K562 (cell line): ENCODE measurements around the gene ATP5MG. TPM values are rescaled to one million over a fixed set of nuclear protein-coding genes. Genes with fewer than 3 reads are reported as not detected.

Source experiments
- ARNT ChIP-seq, 2 experiments: fragments of 450-650 bp; IDR thresholded peaks; 2 replicates each; pipeline ENCODE4 v1.6.1; 2016; ENCODE audit warnings: mild to moderate bottlenecking in 1 of 2
- ATF3 ChIP-seq, 2 experiments: fragments of 450-650 bp in 1 of 2; sonication (generic) in 1 of 2; formaldehyde crosslinking in 1 of 2; IDR thresholded peaks in 1 of 2; conservative IDR thresholded peaks in 1 of 2; 2 replicates each; pipeline versions ENCODE4 v1.6.1 to v1.8.1; 2016 to 2023; ENCODE audit warnings: mild to moderate bottlenecking in 2 of 2, moderate library complexity in 2 of 2, inconsistent platforms in 1 of 2, missing genetic modification reagents in 1 of 2
- BRF2 ChIP-seq: IDR thresholded peaks from 3 replicates; pipeline ENCODE4 v1.6.1; 2011; ENCODE audit warnings: borderline replicate concordance, mild to moderate bottlenecking; ENCODE audit not compliant: insufficient read length, insufficient read depth
- CBFB ChIP-seq: sonication (generic); formaldehyde crosslinking; IDR thresholded peaks from 2 replicates; pipeline ENCODE4 v1.4.0; 2020; ENCODE audit warnings: mild to moderate bottlenecking, missing genetic modification reagents
- FOS ChIP-seq: IDR thresholded peaks from 3 replicates; pipeline ENCODE4 v1.6.1; 2011; ENCODE audit not compliant: insufficient read length; ENCODE audit errors: extremely low read depth
- HNRNPH1 ChIP-seq: fragments of 200-400 bp; formaldehyde crosslinking; optimal IDR thresholded peaks from 2 replicates; pipeline ENCODE3; 2017; ENCODE audit warnings: low read depth, mild to moderate bottlenecking, low read length, moderate library complexity
- KDM1A ChIP-seq, 2 experiments: fragments of 450-650 bp; IDR thresholded peaks; 2 replicates each; pipeline ENCODE4 v1.6.1; 2016; ENCODE audit warnings: mild to moderate bottlenecking in 2 of 2
- MAFF ChIP-seq: IDR thresholded peaks from 2 replicates; pipeline ENCODE4 v1.6.1; 2012; ENCODE audit warnings: low read length, improper control_type of control experiment
- NFIC ChIP-seq: fragments of 450-650 bp; IDR thresholded peaks from 2 replicates; pipeline ENCODE4 v1.6.1; 2017; ENCODE audit warnings: mild to moderate bottlenecking, inconsistent platforms
- POLR2H ChIP-seq: IDR thresholded peaks from 2 replicates; pipeline ENCODE4 v1.6.1; 2016; ENCODE audit warnings: missing genetic modification characterization, low read depth, mild to moderate bottlenecking, control low read depth, missing compliant biosample characterization, moderate library complexity
- PRPF4 ChIP-seq: fragments of 200-400 bp; formaldehyde crosslinking; IDR thresholded peaks from one replicate; pipeline ENCODE4 v1.6.1; 2017; ENCODE audit warnings: low read length, low read depth, mild to moderate bottlenecking; ENCODE audit not compliant: insufficient read depth, poor library complexity, severe bottlenecking
- RBFOX2 ChIP-seq: fragments of 200-400 bp; formaldehyde crosslinking; IDR thresholded peaks from 2 replicates; pipeline ENCODE4 v1.6.1; 2017; ENCODE audit warnings: low read depth, mild to moderate bottlenecking, low read length, moderate library complexity
- RCOR1 ChIP-seq, 2 experiments: IDR thresholded peaks; 2 replicates each; pipeline ENCODE4 v1.6.1; 2012; ENCODE audit warnings: low read depth in 2 of 2, low read length in 2 of 2, borderline replicate concordance in 1 of 2, improper control_type of control experiment in 1 of 2
- SIRT6 ChIP-seq: IDR thresholded peaks from one replicate; pipeline ENCODE4 v1.6.1; 2012; ENCODE audit warnings: low read depth, mild to moderate bottlenecking, control low read depth, inconsistent platforms, low read length, moderate library complexity
- SMAD4 ChIP-seq: fragments of 250-450 bp; sonication (Bioruptor Pico); conservative IDR thresholded peaks from 2 replicates; pipeline ENCODE4 v1.8.0; 2021; ENCODE audit warnings: inconsistent platforms, mild to moderate bottlenecking, moderate library complexity
- TAF9B ChIP-seq: fragments of 450-650 bp; IDR thresholded peaks from 2 replicates; pipeline ENCODE4 v1.6.1; 2018; ENCODE audit warnings: mild to moderate bottlenecking; ENCODE audit not compliant: partially characterized antibody
- TCFL5 ChIP-seq: fragments of 250-450 bp; sonication (Bioruptor Pico); conservative IDR thresholded peaks from 2 replicates; pipeline ENCODE4 v1.6.1; 2021; ENCODE audit warnings: mild to moderate bottlenecking, moderate library complexity, matching md5 sums
- ZFX ChIP-seq: sonication (generic); formaldehyde crosslinking; IDR thresholded peaks from 2 replicates; pipeline ENCODE4 v1.8.0; 2022; ENCODE audit warnings: mild to moderate bottlenecking, missing genetic modification reagents, moderate library complexity
- polyA plus RNA-seq, 8 experiments: library from polyadenylated mRNA; depleted of rRNA in 4 of 8; stranded (reverse) in 5 of 8; unstranded in 3 of 8; fragments of >200 nt; fragmentation: Nextera tagmentation in 2 of 8; fragmentation: Illumina TruSeq in 1 of 8; extraction: Ambion mirVana in 2 of 8; extraction: Trizol in 1 of 8; gene quantifications; 2 replicates each; pipeline versions ENCODE4 v1.2.1 to v1.2.3, GENCODE V29; 2011 to 2014; ENCODE audit warnings: inconsistent platforms in 1 of 8, missing spikeins in 1 of 8
- total RNA-seq, 7 experiments: library from RNA; depleted of rRNA in 6 of 7; stranded (reverse); fragments of >200 nt in 6 of 7; fragmentation: Illumina TruSeq in 2 of 7; extraction: Trizol in 2 of 7; gene quantifications; 2 replicates each; pipeline versions ENCODE4 v1.2.1 to v1.2.3, GENCODE V29; 2011 to 2021; ENCODE audit warnings: low replicate concordance in 1 of 7
- TF ChIP-seq, protein P1 (sequence below), 2 experiments: IDR thresholded peaks; 2 replicates each; pipeline ENCODE4 v1.6.1; 2012; ENCODE audit warnings: improper control_type of control experiment in 2 of 2, low read depth in 2 of 2, low read length in 2 of 2, borderline replicate concordance in 1 of 2
- TF ChIP-seq, protein P2 (sequence below): sonication (generic); formaldehyde crosslinking; IDR thresholded peaks from 2 replicates; pipeline ENCODE4 v1.5.0; 2020; ENCODE audit warnings: missing genetic modification reagents
- TF ChIP-seq, protein P3 (sequence below): fragments of 250-450 bp; sonication (Bioruptor Pico); IDR thresholded peaks from 2 replicates; pipeline ENCODE4 v1.8.0; 2021; ENCODE audit warnings: borderline replicate concordance, mild to moderate bottlenecking, moderate library complexity; ENCODE audit not compliant: poor library complexity, severe bottlenecking

Gene ATP5MG
- total and polyA plus RNA-seq, 9 of the 15 experiments (the other 6 are each of a cell fraction or from before 2014, with no cell fraction given), result 301 to 2,138 (median 434) TPM

DNA sequence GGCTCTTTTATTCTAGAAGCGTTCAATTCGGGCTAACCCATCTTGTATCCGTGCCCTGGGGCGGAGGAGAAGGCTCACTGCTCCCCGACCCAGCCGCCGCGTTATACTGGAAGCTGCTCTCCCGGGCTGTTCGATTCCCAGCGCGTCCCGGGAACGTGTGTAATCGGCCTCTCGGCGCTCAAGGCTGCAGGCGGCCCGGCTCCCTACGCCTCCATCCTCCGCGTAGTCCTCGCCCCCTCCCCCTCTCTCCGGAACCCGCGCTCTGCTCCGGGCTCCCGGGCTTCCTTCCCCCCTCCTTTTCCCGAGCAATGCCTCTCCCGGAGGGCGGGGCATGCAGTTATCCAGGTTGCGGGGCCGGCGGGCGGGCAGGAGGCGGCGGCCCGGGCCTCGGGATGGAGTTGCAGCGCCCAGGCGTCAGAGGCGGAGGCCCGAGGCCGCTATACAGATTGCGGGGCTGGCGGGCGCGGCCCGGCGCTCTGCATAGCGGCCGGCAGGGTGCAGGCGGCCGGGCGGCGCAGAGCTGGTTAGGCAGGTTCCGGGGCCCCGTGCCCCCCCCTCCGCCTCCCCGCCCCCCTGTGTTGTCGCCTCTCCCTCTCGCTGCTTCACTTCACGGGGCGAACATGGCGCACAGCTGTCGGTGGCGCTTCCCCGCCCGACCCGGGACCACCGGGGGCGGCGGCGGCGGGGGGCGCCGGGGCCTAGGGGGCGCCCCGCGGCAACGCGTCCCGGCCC is 34.7 kb downstream of the ATP5MG start, which contains the start of gene KMT2A (continued):
- TF ChIP-seq CBFB (CRISPR knock-in tag), result no peak
- peak; percentile 36 for TF ChIP-seq ZFX (CRISPR knock-in tag)
- peak; percentile 98 for TF ChIP-seq SMAD4 (CRISPR knock-in tag)
- TF ChIP-seq RBFOX2, result peak; percentile 70
- TF ChIP-seq BRF2, result no peak
- no peak for TF ChIP-seq TCFL5 (CRISPR knock-in tag)
- 0 out of 2 replicates have a peak, but pooled peaks have one; percentile 36 for TF ChIP-seq POLR2H (tag)
- peak; percentile 66 for TF ChIP-seq TAF9B
- no peak for TF ChIP-seq HNRNPH1
- TF ChIP-seq RCOR1 (IDR thresholded peaks at IDR 0.05; ENCODE audit: borderline replicate concordance in 1 of 2, low read depth in 2 of 2, low read length in 2 of 2), result peak; percentile 29 to 82; a peak in 2 of 4 replicates
- TF ChIP-seq KDM1A (IDR thresholded peaks at IDR 0.05), result peak in 1 of 2 experiments; percentile 81; a peak in 2 of 4 replicates
- TF ChIP-seq ATF3 (IDR thresholded peaks at IDR 0.05), result peak; percentile 89
- peak; percentile 19; the same call in 1 of the 2 replicates for TF ChIP-seq ATF3 (CRISPR knock-in tag; conservative IDR thresholded peaks at IDR 0.05)
- TF ChIP-seq ARNT (IDR thresholded peaks at IDR 0.05), result peak in 1 of 2 experiments; percentile 50; a peak in 1 of 4 replicates
- TF ChIP-seq PRPF4, result no peak
- TF ChIP-seq MAFF, result no peak
- TF ChIP-seq, protein P1, sequence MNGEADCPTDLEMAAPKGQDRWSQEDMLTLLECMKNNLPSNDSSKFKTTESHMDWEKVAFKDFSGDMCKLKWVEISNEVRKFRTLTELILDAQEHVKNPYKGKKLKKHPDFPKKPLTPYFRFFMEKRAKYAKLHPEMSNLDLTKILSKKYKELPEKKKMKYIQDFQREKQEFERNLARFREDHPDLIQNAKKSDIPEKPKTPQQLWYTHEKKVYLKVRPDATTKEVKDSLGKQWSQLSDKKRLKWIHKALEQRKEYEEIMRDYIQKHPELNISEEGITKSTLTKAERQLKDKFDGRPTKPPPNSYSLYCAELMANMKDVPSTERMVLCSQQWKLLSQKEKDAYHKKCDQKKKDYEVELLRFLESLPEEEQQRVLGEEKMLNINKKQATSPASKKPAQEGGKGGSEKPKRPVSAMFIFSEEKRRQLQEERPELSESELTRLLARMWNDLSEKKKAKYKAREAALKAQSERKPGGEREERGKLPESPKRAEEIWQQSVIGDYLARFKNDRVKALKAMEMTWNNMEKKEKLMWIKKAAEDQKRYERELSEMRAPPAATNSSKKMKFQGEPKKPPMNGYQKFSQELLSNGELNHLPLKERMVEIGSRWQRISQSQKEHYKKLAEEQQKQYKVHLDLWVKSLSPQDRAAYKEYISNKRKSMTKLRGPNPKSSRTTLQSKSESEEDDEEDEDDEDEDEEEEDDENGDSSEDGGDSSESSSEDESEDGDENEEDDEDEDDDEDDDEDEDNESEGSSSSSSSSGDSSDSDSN (IDR thresholded peaks at IDR 0.05; ENCODE audit: borderline replicate concordance in 1 of 2, low read depth in 2 of 2, low read length in 2 of 2), result peak; percentile 38 to 82; a peak in 1 of 4 replicates
- 0 out of 2 replicates have a peak, but pooled peaks have one; percentile 21 for TF ChIP-seq NFIC
- peak; percentile 94 for TF ChIP-seq FOS
- TF ChIP-seq, protein P2, sequence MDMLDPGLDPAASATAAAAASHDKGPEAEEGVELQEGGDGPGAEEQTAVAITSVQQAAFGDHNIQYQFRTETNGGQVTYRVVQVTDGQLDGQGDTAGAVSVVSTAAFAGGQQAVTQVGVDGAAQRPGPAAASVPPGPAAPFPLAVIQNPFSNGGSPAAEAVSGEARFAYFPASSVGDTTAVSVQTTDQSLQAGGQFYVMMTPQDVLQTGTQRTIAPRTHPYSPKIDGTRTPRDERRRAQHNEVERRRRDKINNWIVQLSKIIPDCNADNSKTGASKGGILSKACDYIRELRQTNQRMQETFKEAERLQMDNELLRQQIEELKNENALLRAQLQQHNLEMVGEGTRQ, result no peak
- no peak for TF ChIP-seq SIRT6
- TF ChIP-seq, protein P3, sequence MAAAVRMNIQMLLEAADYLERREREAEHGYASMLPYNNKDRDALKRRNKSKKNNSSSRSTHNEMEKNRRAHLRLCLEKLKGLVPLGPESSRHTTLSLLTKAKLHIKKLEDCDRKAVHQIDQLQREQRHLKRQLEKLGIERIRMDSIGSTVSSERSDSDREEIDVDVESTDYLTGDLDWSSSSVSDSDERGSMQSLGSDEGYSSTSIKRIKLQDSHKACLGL, result no peak
